HG02981 (cell line): Measurements from ENCODE around the gene C1orf115.
"Not testable (repeated sequence)": the region's sequence is repeated elsewhere in the genome, so short reads cannot be mapped to it uniquely, and the experiment has no call there.

ENCODE experiments used
- ATAC-seq: cut with Tn5 transposase; IDR thresholded peaks from one replicate; pipeline ENCODE4 v1.9.1; 2021; ENCODE audit warnings: mild to moderate bottlenecking, moderate library complexity; ENCODE audit not compliant: unreplicated experiment

The C1orf115 gene

DNA sequence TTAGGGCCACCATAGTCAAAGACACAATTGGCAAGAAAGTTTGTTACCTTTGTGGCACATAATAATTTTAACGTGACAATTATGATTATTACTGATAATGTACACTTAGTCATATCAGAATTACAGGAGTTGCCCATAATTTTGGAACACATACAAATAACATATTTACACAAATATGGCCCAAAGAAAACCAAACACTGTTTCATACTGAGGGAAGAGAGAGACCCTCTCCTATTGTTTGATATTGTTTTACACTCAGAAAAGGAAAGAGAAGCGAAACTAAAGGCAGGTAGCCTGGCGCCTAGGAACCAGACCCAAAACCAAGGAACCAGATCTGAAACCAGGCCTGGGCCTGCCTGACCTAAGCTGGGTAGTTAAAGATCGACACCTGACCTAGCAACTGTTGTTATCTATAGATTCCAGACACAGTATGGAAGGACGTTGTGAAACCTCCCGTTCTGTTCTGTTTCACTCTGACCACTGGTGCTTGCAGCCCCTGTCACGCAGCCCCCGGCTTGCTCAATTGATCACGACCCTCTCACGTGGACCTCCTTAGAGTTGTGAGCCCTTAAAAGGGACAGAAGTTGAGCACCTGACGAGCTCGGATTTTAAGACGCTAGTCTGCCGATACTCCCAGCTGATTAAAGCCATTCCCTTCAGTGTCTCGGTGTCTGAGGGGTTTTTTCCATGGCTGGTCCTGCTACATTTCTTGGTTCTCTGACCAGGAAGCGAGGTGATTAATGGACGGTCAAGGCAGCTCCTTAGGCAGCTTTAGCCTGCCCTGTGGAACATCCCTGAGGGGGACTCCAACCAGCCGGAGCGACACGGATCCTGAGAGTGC lies 27.9 kb downstream of the C1orf115 start:
- ATAC-seq, result no peak

DNA sequence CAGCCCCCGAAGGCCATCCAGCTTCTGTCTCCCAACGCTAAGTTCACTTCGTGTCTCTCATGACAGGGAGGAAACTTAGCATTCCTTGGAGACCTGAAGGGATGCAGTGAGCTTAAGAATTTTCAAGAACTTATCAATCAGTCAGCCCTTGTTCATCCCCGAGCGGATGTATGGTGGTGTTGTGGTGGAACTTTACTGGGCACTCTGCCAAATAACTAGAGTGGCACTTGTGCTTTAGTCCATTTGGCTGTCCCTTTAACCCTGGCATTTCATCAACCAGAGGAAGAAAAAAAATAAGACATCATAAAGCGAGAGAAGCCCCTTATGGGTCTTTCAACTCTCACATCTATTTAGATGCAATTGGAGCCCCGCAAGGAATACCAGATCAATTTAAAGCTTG lies 31.1 kb downstream of the C1orf115 start:
- ATAC-seq, result not testable (repeated sequence)

DNA sequence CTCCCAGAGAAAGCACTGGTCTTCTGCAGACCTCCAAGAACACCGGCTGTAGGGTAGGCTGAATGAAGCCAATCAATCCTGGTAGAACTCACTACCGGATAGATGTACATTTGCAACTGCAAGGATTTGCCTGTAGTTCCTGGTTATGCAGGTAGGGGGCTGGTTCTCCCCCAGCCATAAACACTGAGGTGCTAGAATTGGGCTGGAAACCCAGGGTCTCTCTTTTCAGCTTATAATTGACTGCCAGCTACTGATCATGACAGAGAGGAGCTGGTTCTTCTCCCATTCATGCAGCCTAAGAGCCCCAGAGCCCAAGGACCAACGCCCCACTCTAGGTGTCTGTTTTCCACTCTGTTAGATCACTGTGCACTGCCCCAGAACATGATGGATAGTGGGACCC lies 36.5 kb downstream of the C1orf115 start:
- peak; percentile 68 for ATAC-seq

- no peak for ATAC-seq
These were observed 37.4 kb downstream of the C1orf115 start for GRCh38 chr1:220727519-220727918.

- no peak for ATAC-seq
These were observed 40.3 kb downstream of the C1orf115 start for GRCh38 chr1:220730486-220730885.

DNA sequence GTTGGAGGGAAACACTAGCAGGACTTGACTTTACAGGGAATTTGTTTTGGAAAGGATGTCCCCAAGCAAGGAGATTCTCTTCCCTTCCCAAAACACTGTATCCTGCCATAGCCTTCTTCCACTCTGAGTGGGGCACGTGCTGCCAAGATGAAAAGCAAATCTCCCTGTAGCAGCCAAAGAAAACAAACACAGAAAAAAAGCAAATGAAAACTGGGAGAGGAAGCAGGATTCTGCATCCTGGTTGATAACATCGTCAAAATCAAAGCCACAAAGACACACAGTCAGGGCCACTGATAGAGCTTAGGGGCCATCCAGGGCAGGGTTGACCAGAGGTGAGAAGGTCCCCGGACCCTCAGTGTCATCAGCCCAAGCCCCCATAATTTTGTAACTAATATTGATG lies 42.0 kb downstream of the C1orf115 start:
- no peak for ATAC-seq

DNA sequence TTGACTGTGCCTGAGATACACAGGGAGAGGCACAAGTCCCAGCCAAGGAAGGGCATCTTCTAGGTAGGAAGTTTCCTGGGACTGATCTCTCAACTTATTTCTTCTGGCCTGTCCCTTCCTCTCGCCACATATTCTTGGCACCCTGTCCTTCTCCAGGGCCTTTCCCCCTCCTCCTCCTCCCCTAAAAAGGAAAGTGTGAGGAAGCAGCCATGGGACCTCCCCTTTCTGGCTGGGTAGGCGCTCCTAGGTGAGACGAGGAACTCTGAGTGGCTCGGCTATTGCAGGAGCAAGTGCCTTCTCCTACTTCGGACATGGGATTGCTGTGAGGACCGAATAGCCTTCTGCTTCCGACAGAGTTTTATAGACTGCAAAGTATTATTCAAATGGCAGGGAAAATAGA lies 42.5 kb downstream of the C1orf115 start:
- no peak for ATAC-seq

DNA sequence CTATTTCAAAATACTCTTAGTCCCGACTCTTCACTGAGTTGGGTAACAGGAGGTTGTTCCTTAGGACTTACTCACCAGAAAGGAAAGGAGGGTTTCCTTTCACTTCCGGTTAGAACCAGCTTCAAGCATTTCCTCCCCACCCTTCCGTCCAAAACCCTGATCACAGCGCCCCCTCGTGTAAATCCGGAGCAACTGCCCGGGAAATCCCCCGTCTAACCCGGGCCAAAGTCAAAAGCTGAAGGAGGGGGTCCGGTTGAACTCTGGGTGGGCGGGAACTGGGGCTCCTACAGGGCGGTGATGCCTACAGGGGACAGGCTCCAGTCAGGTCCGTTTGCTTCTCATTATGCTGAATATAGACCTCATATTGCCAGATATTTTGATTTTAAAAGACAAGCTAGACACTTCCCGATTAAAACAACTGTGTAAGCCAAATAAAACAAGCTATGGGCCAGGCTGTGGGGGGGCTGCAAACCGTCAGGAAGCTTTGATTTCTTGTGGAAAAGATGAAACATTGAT lies 43.0 kb downstream of the C1orf115 start:
- peak; percentile 96 for ATAC-seq

DNA sequence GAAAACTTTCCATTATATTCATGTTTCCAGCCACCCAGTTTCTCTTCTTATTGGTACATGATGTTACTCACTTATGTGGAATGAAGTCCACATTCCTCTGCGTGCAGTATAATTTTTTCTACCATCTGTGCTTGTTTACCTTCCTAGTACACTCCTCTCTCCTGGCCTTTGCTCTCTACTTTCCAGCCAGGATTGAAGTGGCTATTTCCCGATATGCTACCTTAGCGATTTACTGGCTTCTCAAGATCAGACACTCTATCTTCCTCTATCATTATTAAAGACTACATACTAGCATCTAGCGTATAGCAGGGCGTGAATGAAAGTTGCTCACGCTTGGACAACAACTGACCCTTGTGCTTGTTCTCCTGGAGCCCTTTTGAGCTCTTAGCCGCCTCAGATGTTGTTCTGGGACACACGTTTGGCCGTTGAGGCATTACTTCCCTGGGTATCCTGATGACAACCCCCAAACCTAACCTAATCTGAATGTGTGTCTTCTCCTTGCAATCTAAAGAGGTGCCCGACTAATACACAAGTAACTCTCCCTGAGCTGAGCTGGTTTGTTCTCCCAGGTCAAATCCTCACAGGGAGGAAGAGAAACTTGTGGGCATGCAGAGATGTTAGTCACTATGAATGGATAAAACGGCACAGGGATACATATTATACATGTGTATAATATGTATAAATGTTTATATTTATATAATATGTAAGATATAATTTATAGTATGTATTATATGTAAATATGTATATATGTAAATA lies 44.6 kb downstream of the C1orf115 start:
- ATAC-seq, result no peak

GRCh38 chr1:220736283-220736682 lies 46.1 kb downstream of the C1orf115 start:
- ATAC-seq, result not testable (repeated sequence)

- no peak for ATAC-seq
These were observed 51.2 kb downstream of the C1orf115 start for GRCh38 chr1:220741349-220741748.

DNA sequence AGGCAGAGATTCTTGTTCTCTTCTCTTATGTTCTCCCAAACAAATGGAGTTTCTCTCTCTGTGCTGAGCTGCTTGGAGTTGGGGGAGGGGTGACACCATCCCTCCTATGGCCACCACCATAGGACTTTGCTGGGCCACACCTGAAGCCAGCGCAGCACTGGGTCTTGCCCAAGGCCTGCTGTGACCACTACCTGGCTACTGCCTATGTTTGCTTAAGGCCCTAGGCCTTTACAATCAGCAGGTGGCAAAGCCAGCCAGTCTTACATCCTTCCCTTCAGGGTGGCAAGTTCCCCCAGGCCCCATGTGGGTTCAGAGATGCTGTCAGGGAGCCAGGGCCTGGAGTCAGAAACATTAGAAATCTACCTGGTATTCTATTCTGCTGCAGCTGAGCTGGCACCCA lies 51.7 kb downstream of the C1orf115 start:
- no peak for ATAC-seq

GRCh38 chr1:220742520-220742919 lies 52.4 kb downstream of the C1orf115 start:
- ATAC-seq, result no peak

- no peak for ATAC-seq
These were observed 56.7 kb downstream of the C1orf115 start for GRCh38 chr1:220746851-220747250.

DNA sequence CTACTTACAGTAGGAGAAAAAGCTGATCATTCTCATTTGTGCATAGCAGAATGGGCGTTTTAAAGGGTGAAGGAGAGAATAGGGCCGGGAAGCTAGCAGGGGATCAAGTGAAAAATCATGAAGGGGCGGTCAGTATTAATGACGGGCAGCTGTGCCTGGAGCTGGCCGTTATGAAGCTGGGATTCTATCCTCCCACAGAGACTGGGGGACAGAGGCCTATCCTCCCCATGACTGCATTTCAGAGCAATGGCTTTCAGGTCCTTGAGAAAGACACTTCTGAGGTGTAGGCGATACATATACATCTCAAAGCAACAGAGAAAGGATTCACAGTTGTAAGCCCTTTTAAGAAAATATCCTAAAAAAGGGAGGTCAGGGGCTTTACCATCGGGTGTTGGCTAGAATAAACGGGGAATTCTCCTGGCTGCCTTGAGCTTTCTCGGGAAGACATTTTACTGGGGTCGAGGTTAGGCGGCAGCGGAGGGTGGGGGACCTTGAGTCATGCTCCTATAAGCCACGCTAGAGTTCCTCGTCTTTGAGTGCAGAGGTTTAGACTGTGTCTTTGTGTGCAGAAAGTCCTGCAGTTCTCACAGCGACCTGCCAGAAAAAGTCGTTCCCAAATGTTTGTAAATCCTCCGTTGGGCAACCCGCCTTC lies 57.4 kb downstream of the C1orf115 start:
- ATAC-seq, result no peak

- ATAC-seq, result peak; percentile 80
These were observed 58.1 kb downstream of the C1orf115 start, which contains the start of gene MTARC2 for GRCh38 chr1:220748089-220748934. Gene MTARC2 (plus strand): TSS chr1:220748322. CDS start chr1:220748532, 210 bp downstream.
